Natural killer cell (primary cell): Measurements from ENCODE around the gene PTPRN2. TPM values are rescaled to one million over a fixed set of nuclear protein-coding genes. Genes with fewer than 3 reads are reported as not detected.
"Not testable (repeated sequence)": the region's sequence is repeated elsewhere in the genome, so short reads cannot be mapped to it uniquely, and the experiment has no call there.

Experiments
- ATAC-seq, 3 donors: fragments of 150-1000 bp in 2 of 3; fragments of 200-7000 bp in 1 of 3; cut with Tn5 transposase; 1 replicate in 1 of 3; 2 replicates in 2 of 3; pipeline ENCODE4 v1.10.0; 2021; ENCODE audit warnings: mild to moderate bottlenecking in 2 of 3, moderate library complexity in 2 of 3
- DNase-seq, 2 donors: peaks; one replicate each; pipeline versions ENCODE4 v3.0.0 to v3.0.0-alpha.2; 2013 to 2021; ENCODE audit warnings: mixed read lengths in 1 of 2
- H3K27ac ChIP-seq: one replicate; pipeline ENCODE4 v1.5.1; 2013; ENCODE audit warnings: mild to moderate bottlenecking, low read length
- H3K27me3 ChIP-seq: one replicate; pipeline ENCODE4 v1.6.1; 2013; ENCODE audit warnings: low read length; ENCODE audit not compliant: control insufficient read depth, insufficient read depth
- H3K36me3 ChIP-seq: one replicate; pipeline ENCODE4 v1.6.1; 2013; ENCODE audit warnings: low read length; ENCODE audit not compliant: control insufficient read depth, insufficient read depth
- H3K4me1 ChIP-seq: one replicate; pipeline ENCODE4 v1.6.1; 2013; ENCODE audit warnings: low read length; ENCODE audit not compliant: control insufficient read depth, insufficient read depth
- H3K4me3 ChIP-seq: one replicate; pipeline ENCODE4 v1.5.1; 2013; ENCODE audit warnings: low read length
- H3K9me3 ChIP-seq: one replicate; pipeline ENCODE4 v1.6.1; 2013; ENCODE audit warnings: low read length; ENCODE audit not compliant: control insufficient read depth, insufficient read depth
- H3K27ac Mint-ChIP-seq, 2 donors: one replicate each; pipeline ENCODE4 v1.8.0; 2022; ENCODE audit warnings: mild to moderate bottlenecking in 2 of 2, mixed read lengths in 2 of 2, moderate library complexity in 1 of 2
- H3K27me3 Mint-ChIP-seq, 2 donors: one replicate each; pipeline ENCODE4 v1.8.0; 2022; ENCODE audit warnings: low read depth in 2 of 2, mixed read lengths in 2 of 2
- H3K36me3 Mint-ChIP-seq: one replicate; pipeline ENCODE4 v1.8.0; 2022; ENCODE audit warnings: mixed read lengths
- H3K4me1 Mint-ChIP-seq, 2 donors: one replicate each; pipeline ENCODE4 v1.8.0; 2022; ENCODE audit warnings: mixed read lengths in 2 of 2
- H3K4me3 Mint-ChIP-seq: one replicate; pipeline ENCODE4 v1.8.0; 2022; ENCODE audit warnings: mild to moderate bottlenecking, moderate library complexity, mixed read lengths
- H3K9me3 Mint-ChIP-seq, 2 donors: one replicate each; pipeline ENCODE4 v1.8.0; 2022; ENCODE audit warnings: mixed read lengths in 2 of 2
- CTCF ChIP-seq: fragments of 200-600 bp; IDR thresholded peaks from one replicate; pipeline ENCODE4 v1.8.0; 2022; ENCODE audit warnings: antibody characterized with exemption
- WGBS: methylation state at CpG from one replicate; pipeline ENCODE4 v1.1.7; 2013; ENCODE audit warnings: missing lambda C conversion rate; ENCODE audit not compliant: insufficient coverage; 5-methylcytosine and 5-hydroxymethylcytosine counted together
- intact Hi-C: fragments of 100-400 bp; cut with micrococcal nuclease; formaldehyde crosslinking; loops from one replicate; pipeline ENCODE4 v1.14.2; 2022
- total RNA-seq, 4 donors: library from RNA; stranded (reverse); fragments of 120-200 nt in 1 of 4; gene quantifications; one replicate each; pipeline versions ENCODE4 v1.2.3 to v1.2.4, GENCODE V29; 2013 to 2022

PTPRN2 gene
- total RNA-seq, 3 donors from 2014 or later (not counting 1 experiment from before 2014, with no cell fraction given) = 1.3 to 2.5 (median 1.9) TPM

- no peak overlapping the region for H3K4me3 Mint-ChIP-seq
- Histone ChIP-seq H3K36me3 (no peaks in the 10 kb centered on the region), H3K4me3 (no peak overlapping the region), H3K27me3 (no peaks in the 10 kb centered on the region), H3K4me1 (no peaks in the 10 kb centered on the region), H3K27ac (no peak overlapping the region), H3K9me3 (no peaks in the 10 kb centered on the region)
- peaks cover 5 to 6% of the 10 kb centered on the region in 2 donors for H3K9me3 Mint-ChIP-seq
- DNase-seq = no peak
- no peak overlapping the region for H3K27ac Mint-ChIP-seq
- intact Hi-C loops = no loop called here
- no peak for ATAC-seq
- no peak for TF ChIP-seq CTCF
- H3K36me3 Mint-ChIP-seq = no peaks in the 10 kb centered on the region
- WGBS = 92% methylated on average over 1 of the region's 4 CpGs
- no peaks in the 10 kb centered on the region for H3K4me1 Mint-ChIP-seq
- H3K27me3 Mint-ChIP-seq = peaks cover 0 to 8% of the 10 kb centered on the region in 2 donors
These were observed 383.2 kb downstream of the PTPRN2 start for GRCh38 chr7:158204453-158204852.

DNA sequence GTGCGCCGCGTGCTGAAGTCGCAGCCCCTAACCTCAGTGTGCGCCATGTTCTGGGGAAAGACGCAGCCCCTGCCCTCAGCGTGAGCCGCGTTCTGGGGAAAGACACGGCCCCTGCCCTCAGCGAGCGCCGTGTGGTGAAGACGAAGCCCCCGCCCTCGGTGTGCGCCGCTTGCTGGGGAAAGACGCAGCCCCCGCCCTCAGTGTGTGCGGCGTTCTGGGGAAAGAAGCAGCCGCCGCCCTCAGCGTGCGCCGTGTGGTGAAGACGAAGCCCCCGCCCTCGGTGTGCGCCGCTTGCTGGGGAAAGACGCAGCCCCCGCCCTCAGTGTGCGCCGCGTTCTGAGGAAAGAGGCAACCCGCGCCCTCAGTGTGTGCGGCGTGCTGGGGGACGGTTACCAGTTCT, 383.7 kb downstream of the PTPRN2 start:
- H3K27me3 Mint-ChIP-seq, H3K9me3 ChIP-seq, H3K27ac Mint-ChIP-seq, H3K36me3 ChIP-seq, ATAC-seq, H3K27me3 ChIP-seq, H3K4me1 ChIP-seq, H3K4me3 Mint-ChIP-seq, H3K27ac ChIP-seq, H3K9me3 Mint-ChIP-seq, intact Hi-C loops, H3K36me3 Mint-ChIP-seq, DNase-seq, H3K4me3 ChIP-seq, H3K4me1 Mint-ChIP-seq: not testable (repeated sequence)
- WGBS = 29% methylated on average over 42 of the region's 42 CpGs

GRCh38 chr7:158194365-158194900, 393.2 kb downstream of the PTPRN2 start:
- intact Hi-C loops = no loop called here
- no peaks in the 10 kb centered on the region for H3K4me1 Mint-ChIP-seq
- Histone ChIP-seq H3K27ac (no peak overlapping the region), H3K4me1 (no peaks in the 10 kb centered on the region), H3K27me3 (no peaks in the 10 kb centered on the region), H3K9me3 (peaks cover 16% of the 10 kb centered on the region), H3K4me3 (no peak overlapping the region), H3K36me3 (no peaks in the 10 kb centered on the region)
- no peak for TF ChIP-seq CTCF
- peaks cover 6 to 7% of the 10 kb centered on the region in 2 donors for H3K9me3 Mint-ChIP-seq
- no peak overlapping the region for H3K4me3 Mint-ChIP-seq
- no peak overlapping the region for H3K27ac Mint-ChIP-seq
- ATAC-seq (no peak), DNase-seq (no peak)
- no peaks in the 10 kb centered on the region for H3K27me3 Mint-ChIP-seq
- no peaks in the 10 kb centered on the region for H3K36me3 Mint-ChIP-seq
- 85% methylated on average over 15 of the region's 15 CpGs for WGBS

GRCh38 chr7:158193446-158193845, 394.2 kb downstream of the PTPRN2 start:
- H3K9me3 Mint-ChIP-seq = peaks cover 6 to 8% of the 10 kb centered on the region in 2 donors
- DNase-seq (no peak), ATAC-seq (no peak)
- H3K4me3 ChIP-seq = no peak overlapping the region
- H3K36me3 Mint-ChIP-seq = no peaks in the 10 kb centered on the region
- no peak overlapping the region for H3K27ac ChIP-seq
- no peaks in the 10 kb centered on the region for H3K4me1 ChIP-seq
- H3K27me3 Mint-ChIP-seq = no peaks in the 10 kb centered on the region
- TF ChIP-seq CTCF = no peak
- no peaks in the 10 kb centered on the region for H3K4me1 Mint-ChIP-seq
- no peaks in the 10 kb centered on the region for H3K36me3 ChIP-seq
- 88% methylated on average over 14 of the region's 14 CpGs for WGBS
- intact Hi-C loops = no loop called here
- no peak overlapping the region for H3K27ac Mint-ChIP-seq
- H3K9me3 ChIP-seq = peaks cover 23% of the 10 kb centered on the region
- no peak overlapping the region for H3K4me3 Mint-ChIP-seq
- H3K27me3 ChIP-seq = no peaks in the 10 kb centered on the region
